CD8-positive, alpha-beta memory T cell (primary cell): ENCODE results near the gene ADORA3. TPM values are rescaled to one million over a fixed set of nuclear protein-coding genes. Genes with fewer than 3 reads are reported as not detected.
A peak's percentile ranks its signal among the peaks of the same experiment; 100 is the strongest.

ENCODE experiments used
- CTCF ChIA-PET: fragments of 350-600 bp; sonication (Branson Sonifier 250); formaldehyde crosslinking; loops from one replicate; lab custom pipeline; 2021; ENCODE audit warnings: antibody characterized with exemption; lab: Charles Lee
- POLR2A ChIA-PET: fragments of 350-600 bp; sonication (Branson Sonifier 250); formaldehyde crosslinking; loops from one replicate; lab custom pipeline; 2021; ENCODE audit warnings: antibody characterized with exemption; lab: Charles Lee
- DNase-seq, 5 donors: peaks; one replicate each; pipeline versions ENCODE4 v3.0.0 to v3.0.0-alpha.2; 2020 to 2022; ENCODE audit warnings: mixed read lengths in 1 of 5
- H3K27ac ChIP-seq: one replicate; pipeline ENCODE4 v1.7.0; 2013; ENCODE audit warnings: low read depth, mild to moderate bottlenecking, low read length, moderate library complexity
- H3K27me3 ChIP-seq: 2 replicates; pipeline ENCODE4 v1.7.0; 2013; ENCODE audit warnings: low read length, mild to moderate bottlenecking; ENCODE audit not compliant: insufficient read depth, poor library complexity, severe bottlenecking
- H3K36me3 ChIP-seq: 2 replicates; pipeline ENCODE4 v1.7.0; 2013; ENCODE audit warnings: mild to moderate bottlenecking, low read length, moderate library complexity; ENCODE audit not compliant: insufficient read depth
- H3K4me1 ChIP-seq: 2 replicates; pipeline ENCODE4 v1.7.0; 2013; ENCODE audit warnings: mild to moderate bottlenecking, low read length, moderate library complexity; ENCODE audit not compliant: insufficient read depth
- H3K4me3 ChIP-seq: 2 replicates; pipeline ENCODE4 v1.7.0; 2013; ENCODE audit warnings: mild to moderate bottlenecking, low read length
- H3K9me3 ChIP-seq: 2 replicates; pipeline ENCODE4 v1.7.0; 2013; ENCODE audit warnings: mild to moderate bottlenecking, low read length
- H3K27ac Mint-ChIP-seq, 8 donors: one replicate each; pipeline ENCODE4 v1.8.0; 2020 to 2021; ENCODE audit warnings: mixed read lengths in 8 of 8, mild to moderate bottlenecking in 6 of 8, inconsistent platforms in 3 of 8, moderate library complexity in 3 of 8
- H3K27me3 Mint-ChIP-seq, 2 donors: one replicate each; pipeline ENCODE4 v1.8.0; 2020 to 2021; ENCODE audit warnings: mixed read lengths in 2 of 2, mild to moderate bottlenecking in 1 of 2, moderate library complexity in 1 of 2
- H3K36me3 Mint-ChIP-seq, 3 donors: one replicate each; pipeline ENCODE4 v1.8.0; 2020 to 2021; ENCODE audit warnings: mixed read lengths in 3 of 3, inconsistent platforms in 1 of 3, mild to moderate bottlenecking in 1 of 3
- H3K4me1 Mint-ChIP-seq, 3 donors: one replicate each; pipeline ENCODE4 v1.8.0; 2020 to 2021; ENCODE audit warnings: mixed read lengths in 3 of 3, inconsistent platforms in 1 of 3, mild to moderate bottlenecking in 1 of 3
- H3K4me3 Mint-ChIP-seq, 7 donors: one replicate each; pipeline ENCODE4 v1.8.0; 2020 to 2021; ENCODE audit warnings: mixed read lengths in 7 of 7, mild to moderate bottlenecking in 6 of 7, moderate library complexity in 4 of 7, inconsistent platforms in 2 of 7
- H3K9me3 Mint-ChIP-seq, 5 donors: one replicate each; pipeline ENCODE4 v1.8.0; 2020 to 2022; ENCODE audit warnings: mixed read lengths in 5 of 5, mild to moderate bottlenecking in 3 of 5, moderate library complexity in 2 of 5, inconsistent platforms in 1 of 5
- polyA plus RNA-seq: library from polyadenylated mRNA; unstranded; fragments of 300-500 nt; fragmentation: Illumina TruSeq; gene quantifications from one replicate; pipeline ENCODE4 v1.2.3, GENCODE V29; 2021
- total RNA-seq, 2 experiments: library from RNA; stranded (reverse); gene quantifications; one replicate each; pipeline ENCODE4 v1.2.3, GENCODE V29; 2021

The ADORA3 gene
- total and polyA plus RNA-seq, 3 experiments from 2014 or later: 0.39 to 0.51 TPM; not detected in 1

DNA sequence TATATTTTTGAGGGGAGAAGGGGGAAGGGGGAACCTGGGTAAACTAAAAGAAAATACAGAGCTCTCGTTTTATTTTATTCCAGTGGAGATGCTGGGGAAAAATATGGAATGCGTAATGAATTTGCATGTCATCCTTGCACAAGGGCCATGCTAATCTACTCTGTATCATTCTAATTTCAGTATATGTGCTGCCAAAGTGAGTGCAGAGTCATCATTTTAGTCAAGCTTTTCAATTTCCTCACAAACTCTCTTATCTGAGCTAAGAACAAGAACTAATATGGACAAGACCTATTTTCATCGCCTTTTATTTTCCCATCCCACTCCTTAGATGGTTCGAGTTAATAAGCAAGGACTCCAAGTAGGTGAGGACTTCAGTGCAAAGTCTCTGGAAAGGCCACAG, 13.2 kb downstream of the ADORA3 start:
- no peak for DNase-seq
- Mint-ChIP-seq H3K4me1 (no peaks in the 10 kb centered on the region), H3K27ac (no peak overlapping the region), H3K36me3 (no peaks in the 10 kb centered on the region), H3K9me3 (no peaks in the 10 kb centered on the region), H3K27me3 (no peaks in the 10 kb centered on the region), H3K4me3 (no peak overlapping the region)
- ChIA-PET POLR2A (no interaction called here), CTCF (interaction anchor here (0.8 to 1.2 kb wide), 3 partner anchors 9 to 18 kb away, joined by 3 to 4 read pairs (median 3); no protein-coding TSS in a partner anchor)
- Histone ChIP-seq H3K4me3 (no peak overlapping the region), H3K9me3 (no peaks in the 10 kb centered on the region), H3K27me3 (no peaks in the 10 kb centered on the region), H3K27ac (no peak overlapping the region), H3K36me3 (no peaks in the 10 kb centered on the region), H3K4me1 (no peaks in the 10 kb centered on the region)

DNA sequence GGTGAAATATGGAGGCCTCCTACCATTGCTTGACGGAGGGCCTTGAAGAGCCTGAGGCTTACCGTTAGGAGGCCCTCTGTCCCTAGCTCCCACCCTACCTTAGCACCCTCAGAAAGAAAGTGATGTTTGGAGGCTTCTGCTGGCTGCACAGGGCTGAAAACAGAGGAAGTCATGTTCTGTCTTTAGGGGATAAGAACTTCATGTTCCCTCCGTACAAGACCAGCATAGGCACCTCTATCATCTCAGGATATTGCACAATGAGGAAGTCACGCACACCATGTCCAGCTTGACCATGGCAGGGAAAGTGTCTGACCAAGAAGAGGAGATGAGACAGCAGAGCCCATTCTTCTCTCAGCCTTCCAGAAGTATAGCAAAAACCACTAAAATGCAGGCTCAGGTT, 13.8 kb downstream of the ADORA3 start:
- no peak overlapping the region for H3K4me3 Mint-ChIP-seq
- no peaks in the 10 kb centered on the region for H3K36me3 ChIP-seq
- H3K27ac Mint-ChIP-seq: no peak overlapping the region
- no peaks in the 10 kb centered on the region for H3K9me3 ChIP-seq
- ChIA-PET POLR2A (no interaction called here), CTCF (interaction anchor here (1.1 to 1.2 kb wide), 2 partner anchors 18 to 19 kb away, joined by 3 to 4 read pairs; no protein-coding TSS in a partner anchor)
- no peak overlapping the region for H3K27ac ChIP-seq
- H3K36me3 Mint-ChIP-seq: no peaks in the 10 kb centered on the region
- no peaks in the 10 kb centered on the region for H3K27me3 ChIP-seq
- H3K4me3 ChIP-seq: no peak overlapping the region
- H3K4me1 ChIP-seq: no peaks in the 10 kb centered on the region
- H3K27me3 Mint-ChIP-seq: no peaks in the 10 kb centered on the region
- no peak for DNase-seq
- no peaks in the 10 kb centered on the region for H3K9me3 Mint-ChIP-seq
- no peaks in the 10 kb centered on the region for H3K4me1 Mint-ChIP-seq

- Mint-ChIP-seq H3K4me1 (peaks cover 0 to 5% (median under 1%) of the 10 kb centered on the region in 3 donors), H3K36me3 (no peaks in the 10 kb centered on the region), H3K4me3 (no peak overlapping the region), H3K27me3 (no peaks in the 10 kb centered on the region), H3K27ac (no peak overlapping the region), H3K9me3 (no peaks in the 10 kb centered on the region)
- H3K36me3 ChIP-seq: no peaks in the 10 kb centered on the region
- DNase-seq: no peak
- ChIA-PET CTCF (interaction anchor here (1.1 kb wide), 1 partner anchor 20 kb away, joined by 3 read pairs; no protein-coding TSS in a partner anchor), POLR2A (no interaction called here)
- H3K9me3 ChIP-seq: no peaks in the 10 kb centered on the region
- no peaks in the 10 kb centered on the region for H3K27me3 ChIP-seq
- H3K27ac ChIP-seq: no peak overlapping the region
- H3K4me3 ChIP-seq: no peak overlapping the region
- H3K4me1 ChIP-seq: no peaks in the 10 kb centered on the region
These were observed 14.8 kb downstream of the ADORA3 start for GRCh38 chr1:111488669-111489068.

- Histone ChIP-seq H3K27me3 (no peaks in the 10 kb centered on the region), H3K27ac (no peak overlapping the region), H3K9me3 (no peaks in the 10 kb centered on the region), H3K4me1 (no peaks in the 10 kb centered on the region), H3K4me3 (no peak overlapping the region), H3K36me3 (no peaks in the 10 kb centered on the region)
- no peak for DNase-seq
- Mint-ChIP-seq H3K4me1 (peaks cover 0 to 11% (median 6%) of the 10 kb centered on the region in 3 donors), H3K27me3 (no peaks in the 10 kb centered on the region), H3K27ac (no peak overlapping the region), H3K9me3 (no peaks in the 10 kb centered on the region), H3K36me3 (no peaks in the 10 kb centered on the region), H3K4me3 (no peak overlapping the region)
- CTCF ChIA-PET: no interaction called here
- POLR2A ChIA-PET: no interaction called here
These were observed 16.3 kb downstream of the ADORA3 start for GRCh38 chr1:111487133-111487532.

GRCh38 chr1:111486431-111486830, 17.0 kb downstream of the ADORA3 start:
- POLR2A ChIA-PET: no interaction called here
- Histone ChIP-seq H3K4me1 (no peaks in the 10 kb centered on the region), H3K4me3 (no peak overlapping the region), H3K9me3 (no peaks in the 10 kb centered on the region), H3K27ac (no peak overlapping the region), H3K36me3 (no peaks in the 10 kb centered on the region), H3K27me3 (no peaks in the 10 kb centered on the region)
- H3K27ac Mint-ChIP-seq: no peak overlapping the region
- no peak for DNase-seq
- H3K27me3 Mint-ChIP-seq: no peaks in the 10 kb centered on the region
- no peaks in the 10 kb centered on the region for H3K9me3 Mint-ChIP-seq
- CTCF ChIA-PET: interaction anchor here (0.9 to 1.8 kb wide), 4 partner anchors 10 to 268 kb away, joined by 3 to 15 read pairs (median 3); partner anchors contain the start of genes ADORA3 and TMIGD3
- no peak overlapping the region for H3K4me3 Mint-ChIP-seq
- H3K4me1 Mint-ChIP-seq: peaks cover 4 to 15% (median 6%) of the 10 kb centered on the region in 3 donors
- no peaks in the 10 kb centered on the region for H3K36me3 Mint-ChIP-seq

- no peaks in the 10 kb centered on the region for H3K27me3 Mint-ChIP-seq
- H3K4me3 ChIP-seq: no peak overlapping the region
- POLR2A ChIA-PET: no interaction called here
These were observed 18.9 kb downstream of the ADORA3 start for GRCh38 chr1:111484391-111485026.

GRCh38 chr1:111483876-111484275, 19.6 kb downstream of the ADORA3 start:
- no peak overlapping the region for H3K27ac Mint-ChIP-seq
- Histone ChIP-seq H3K4me1 (peaks cover 3% of the 10 kb centered on the region), H3K27me3 (no peaks in the 10 kb centered on the region), H3K27ac (no peak overlapping the region), H3K36me3 (no peaks in the 10 kb centered on the region), H3K4me3 (no peak overlapping the region), H3K9me3 (no peaks in the 10 kb centered on the region)
- H3K36me3 Mint-ChIP-seq: no peaks in the 10 kb centered on the region
- POLR2A ChIA-PET: no interaction called here
- no peak for DNase-seq
- no peak overlapping the region for H3K4me3 Mint-ChIP-seq
- no peaks in the 10 kb centered on the region for H3K27me3 Mint-ChIP-seq
- CTCF ChIA-PET: interaction anchor here (1.1 kb wide), 1 partner anchor 15 kb away, joined by 3 read pairs; no protein-coding TSS in a partner anchor
- no peaks in the 10 kb centered on the region for H3K9me3 Mint-ChIP-seq
- peaks cover 8 to 20% (median 13%) of the 10 kb centered on the region in 3 donors for H3K4me1 Mint-ChIP-seq

More at GRCh38 chr1:111484391-111485026, 18.9 kb downstream of the ADORA3 start:
- H3K27ac Mint-ChIP-seq: peak overlapping the region in 1 of 8 donors; percentile 86
- H3K36me3 ChIP-seq: no peaks in the 10 kb centered on the region
- no peaks in the 10 kb centered on the region for H3K9me3 ChIP-seq
- no peaks in the 10 kb centered on the region for H3K27me3 ChIP-seq
- CTCF ChIA-PET: interaction anchor here (0.8 to 1.8 kb wide), 2 partner anchors 13 to 24 kb away, joined by 3 to 15 read pairs; no protein-coding TSS in a partner anchor
- no peak overlapping the region for H3K4me3 Mint-ChIP-seq
- H3K9me3 Mint-ChIP-seq: no peaks in the 10 kb centered on the region
- DNase-seq: no peak
- no peaks in the 10 kb centered on the region for H3K36me3 Mint-ChIP-seq
- H3K27ac ChIP-seq: no peak overlapping the region
- no peaks in the 10 kb centered on the region for H3K4me1 ChIP-seq
- peaks cover 7 to 19% (median 11%) of the 10 kb centered on the region in 3 donors for H3K4me1 Mint-ChIP-seq

- peaks cover 2% of the 10 kb centered on the region for H3K36me3 ChIP-seq
- peak overlapping the region in 2 of 8 donors; percentile 10 to 23 for H3K27ac Mint-ChIP-seq
- POLR2A ChIA-PET: no interaction called here
- DNase-seq: no peak
- CTCF ChIA-PET: interaction anchor here (1.1 to 1.7 kb wide), 3 partner anchors 15 to 211 kb away, joined by 3 read pairs; no protein-coding TSS in a partner anchor
- H3K9me3 Mint-ChIP-seq: no peaks in the 10 kb centered on the region
- no peaks in the 10 kb centered on the region for H3K27me3 Mint-ChIP-seq
- H3K4me1 Mint-ChIP-seq: peaks cover 15 to 27% (median 20%) of the 10 kb centered on the region in 3 donors
- peaks cover 0 to 3% (median 0%) of the 10 kb centered on the region in 3 donors for H3K36me3 Mint-ChIP-seq
- no peak overlapping the region for H3K4me3 ChIP-seq
- H3K27me3 ChIP-seq: no peaks in the 10 kb centered on the region
- H3K4me1 ChIP-seq: peaks cover 10% of the 10 kb centered on the region
- H3K27ac ChIP-seq: no peak overlapping the region
- H3K9me3 ChIP-seq: no peaks in the 10 kb centered on the region
- no peak overlapping the region for H3K4me3 Mint-ChIP-seq
These were observed 20.3 kb downstream of the ADORA3 start for GRCh38 chr1:111483166-111483565.
